GM12874 (cell line): ENCODE measurements around the gene SF3B1.

Source experiments
- CTCF ChIP-seq: IDR thresholded peaks from 2 replicates; pipeline ENCODE4 v1.5.1; 2011; ENCODE audit warnings: low read depth, mild to moderate bottlenecking, control low read depth, low read length, moderate library complexity; ENCODE audit not compliant: insufficient read depth

SF3B1 gene

GRCh38 chr2:197445746-197446145 lies 10.9 kb upstream of the SF3B1 start:
- no peak for TF ChIP-seq CTCF

- no peak for TF ChIP-seq CTCF
Measured at GRCh38 chr2:197442857-197443256, 8.0 kb upstream of the SF3B1 start.

GRCh38 chr2:197437380-197437779 lies 2.6 kb upstream of the SF3B1 start:
- no peak for TF ChIP-seq CTCF

GRCh38 chr2:197435598-197436420 lies 981 bp upstream of the SF3B1 start:
- no peak for TF ChIP-seq CTCF

GRCh38 chr2:197433780-197434438 lies 919 bp downstream of the SF3B1 start:
- no peak for TF ChIP-seq CTCF

GRCh38 chr2:197431858-197432257 lies 3.0 kb downstream of the SF3B1 start:
- no peak for TF ChIP-seq CTCF

- TF ChIP-seq CTCF = no peak
Measured at GRCh38 chr2:197427986-197428385, 6.8 kb downstream of the SF3B1 start.
